HG03342 (cell line): ENCODE measurements around the gene RABL2A.
A peak's percentile ranks its signal among the peaks of the same experiment; 100 is the strongest.
"Not testable (repeated sequence)": the region's sequence is repeated elsewhere in the genome, so short reads cannot be mapped to it uniquely, and the experiment has no call there.

Experiments used
- ATAC-seq: cut with Tn5 transposase; IDR thresholded peaks from one replicate; pipeline ENCODE4 v1.9.1; 2021; ENCODE audit warnings: mild to moderate bottlenecking, moderate library complexity; ENCODE audit not compliant: unreplicated experiment

The RABL2A gene

GRCh38 chr2:113626616-113627330 lies at the start of gene RABL2A:
RABL2A (plus strand) TSS chr2:113627266; CDS start chr2:113628607, 1,341 bp downstream.
- peak; percentile 94 for ATAC-seq

- ATAC-seq = not testable (repeated sequence)
These were observed 48.6 kb upstream of the RABL2A start for GRCh38 chr2:113578508-113578907.

GRCh38 chr2:113582473-113582872 lies 44.6 kb upstream of the RABL2A start:
- ATAC-seq = not testable (repeated sequence)

GRCh38 chr2:113583521-113584225 lies 43.4 kb upstream of the RABL2A start:
- not testable (repeated sequence) for ATAC-seq

- ATAC-seq = not testable (repeated sequence)
These were observed 42.6 kb upstream of the RABL2A start for GRCh38 chr2:113584311-113585092.

GRCh38 chr2:113587201-113587600 lies 39.9 kb upstream of the RABL2A start:
- ATAC-seq = not testable (repeated sequence)

GRCh38 chr2:113589591-113589990 lies 37.5 kb upstream of the RABL2A start:
- not testable (repeated sequence) for ATAC-seq

- not testable (repeated sequence) for ATAC-seq
These were observed 35.1 kb upstream of the RABL2A start for GRCh38 chr2:113591926-113592325.

GRCh38 chr2:113593280-113593679 lies 33.8 kb upstream of the RABL2A start:
- not testable (repeated sequence) for ATAC-seq

- ATAC-seq = not testable (repeated sequence)
These were observed 31.3 kb upstream of the RABL2A start for GRCh38 chr2:113595725-113596124.

- ATAC-seq = not testable (repeated sequence)
These were observed 29.9 kb upstream of the RABL2A start for GRCh38 chr2:113597164-113597563.

- ATAC-seq = not testable (repeated sequence)
These were observed 29.5 kb upstream of the RABL2A start for GRCh38 chr2:113597572-113597971.

- not testable (repeated sequence) for ATAC-seq
These were observed 28.9 kb upstream of the RABL2A start for GRCh38 chr2:113598180-113598579.

GRCh38 chr2:113598738-113599137 lies 28.3 kb upstream of the RABL2A start:
- ATAC-seq = not testable (repeated sequence)

GRCh38 chr2:113599208-113599607 lies 27.9 kb upstream of the RABL2A start:
- ATAC-seq = not testable (repeated sequence)

- ATAC-seq = not testable (repeated sequence)
These were observed 24.9 kb upstream of the RABL2A start for GRCh38 chr2:113602040-113602769.

GRCh38 chr2:113602869-113603466 lies 24.1 kb upstream of the RABL2A start:
- no peak for ATAC-seq

- ATAC-seq = peak; percentile 84
These were observed 23.5 kb upstream of the RABL2A start for GRCh38 chr2:113603467-113604084.

- ATAC-seq = not testable (repeated sequence)
These were observed 23.0 kb upstream of the RABL2A start for GRCh38 chr2:113604085-113604477.

- ATAC-seq = not testable (repeated sequence)
These were observed 22.4 kb upstream of the RABL2A start for GRCh38 chr2:113604661-113605060.
